Measurements from ENCODE around the gene CPAMD8. TPM values are rescaled to one million over a fixed set of nuclear protein-coding genes. Genes with fewer than 3 reads are reported as not detected.

The CPAMD8 gene
- total RNA-seq, 1 experiment from 2014 or later, result 0.34 TPM

- Histone ChIP-seq H3K36me3 (no peaks in the 10 kb centered on the region), H3K27me3 (replicated peaks) (no peaks in the 10 kb centered on the region), H3K4me3 (no peak overlapping the region), H3K4me1 (replicated peaks) (peaks cover 25% of the 10 kb centered on the region), H3K27ac (no peak overlapping the region), H3K9me3 (replicated peaks) (no peaks in the 10 kb centered on the region; the same call in 1 of the 2 replicates)
- DNase-seq (ENCODE audit: low read depth in 1 of 2, low spot score in 2 of 2), result no peak
These were observed 134.2 kb downstream of the CPAMD8 start for GRCh38 chr19:16892436-16892835.

- no peaks in the 10 kb centered on the region; the same call in 1 of the 2 replicates for H3K9me3 ChIP-seq (replicated peaks)
- no peak for DNase-seq (ENCODE audit: low read depth in 1 of 2, low spot score in 2 of 2)
- peaks cover 28% of the 10 kb centered on the region for H3K4me1 ChIP-seq (replicated peaks)
- H3K36me3 ChIP-seq, result no peaks in the 10 kb centered on the region
- H3K4me3 ChIP-seq, result no peak overlapping the region
- no peak overlapping the region for H3K27ac ChIP-seq
- H3K27me3 ChIP-seq (replicated peaks), result no peaks in the 10 kb centered on the region
These were observed 134.8 kb downstream of the CPAMD8 start for GRCh38 chr19:16891696-16892382.

GRCh38 chr19:16890461-16891184 is 136.0 kb downstream of the CPAMD8 start:
- no peaks in the 10 kb centered on the region for H3K9me3 ChIP-seq (replicated peaks)
- H3K27me3 ChIP-seq (replicated peaks), result no peaks in the 10 kb centered on the region
- no peak for DNase-seq (ENCODE audit: low read depth in 1 of 2, low spot score in 2 of 2)
- H3K27ac ChIP-seq, result no peak overlapping the region
- H3K36me3 ChIP-seq, result no peaks in the 10 kb centered on the region
- no peak overlapping the region for H3K4me3 ChIP-seq
- H3K4me1 ChIP-seq (replicated peaks), result peaks cover 29% of the 10 kb centered on the region

GRCh38 chr19:16889883-16890460 is 136.6 kb downstream of the CPAMD8 start:
- no peaks in the 10 kb centered on the region for H3K27me3 ChIP-seq (replicated peaks)
- H3K9me3 ChIP-seq (replicated peaks), result no peaks in the 10 kb centered on the region
- no peak for DNase-seq (ENCODE audit: low read depth in 1 of 2, low spot score in 2 of 2)
- peaks cover 31% of the 10 kb centered on the region for H3K4me1 ChIP-seq (replicated peaks)
- H3K4me3 ChIP-seq, result no peak overlapping the region
- H3K36me3 ChIP-seq, result no peaks in the 10 kb centered on the region
- H3K27ac ChIP-seq, result no peak overlapping the region

GRCh38 chr19:16889366-16889882 is 137.2 kb downstream of the CPAMD8 start:
- Histone ChIP-seq H3K4me1 (replicated peaks) (peaks cover 31% of the 10 kb centered on the region), H3K36me3 (no peaks in the 10 kb centered on the region), H3K9me3 (replicated peaks) (no peaks in the 10 kb centered on the region), H3K27me3 (replicated peaks) (no peaks in the 10 kb centered on the region), H3K4me3 (peak overlapping the region; percentile 19), H3K27ac (no peak overlapping the region)
- DNase-seq (ENCODE audit: low read depth in 1 of 2, low spot score in 2 of 2), result no peak

- Histone ChIP-seq H3K36me3 (no peaks in the 10 kb centered on the region), H3K4me1 (replicated peaks) (peaks cover 31% of the 10 kb centered on the region), H3K27me3 (replicated peaks) (no peaks in the 10 kb centered on the region), H3K4me3 (peak within 1 kb of the TSS; percentile 19), H3K27ac (peak within 1 kb of the TSS; percentile 42; the same call in 1 of the 2 replicates), H3K9me3 (replicated peaks) (peaks cover 3% of the 10 kb centered on the region; the same call in 1 of the 2 replicates)
- DNase-seq (ENCODE audit: low read depth in 1 of 2, low spot score in 2 of 2), result peak; percentile 37 to 61
These were observed 137.8 kb downstream of the CPAMD8 start, which contains the start of gene F2RL3 for GRCh38 chr19:16888629-16889365. Gene F2RL3 (plus strand): TSS chr19:16888999. CDS start chr19:16889190, 191 bp downstream.

GRCh38 chr19:16887353-16888265 is 139.0 kb downstream of the CPAMD8 start:
- Histone ChIP-seq H3K9me3 (replicated peaks) (peaks cover 8% of the 10 kb centered on the region), H3K4me3 (no peak overlapping the region), H3K4me1 (replicated peaks) (peaks cover 31% of the 10 kb centered on the region), H3K36me3 (no peaks in the 10 kb centered on the region), H3K27me3 (replicated peaks) (no peaks in the 10 kb centered on the region), H3K27ac (no peak overlapping the region)
- DNase-seq (ENCODE audit: low read depth in 1 of 2, low spot score in 2 of 2), result no peak

- Histone ChIP-seq H3K4me1 (replicated peaks) (peaks cover 31% of the 10 kb centered on the region), H3K27me3 (replicated peaks) (no peaks in the 10 kb centered on the region), H3K9me3 (replicated peaks) (peaks cover 16% of the 10 kb centered on the region), H3K27ac (no peak overlapping the region; the same call in 1 of the 2 replicates), H3K4me3 (no peak overlapping the region), H3K36me3 (no peaks in the 10 kb centered on the region; the same call in 1 of the 2 replicates)
- DNase-seq (ENCODE audit: low read depth in 1 of 2, low spot score in 2 of 2), result peak in 1 of 2 experiments; percentile 17
These were observed 140.2 kb downstream of the CPAMD8 start for GRCh38 chr19:16886305-16886880.

GRCh38 chr19:16885166-16885565 is 141.4 kb downstream of the CPAMD8 start:
- DNase-seq (ENCODE audit: low read depth in 1 of 2, low spot score in 2 of 2), result no peak
- H3K4me1 ChIP-seq (replicated peaks), result peaks cover 31% of the 10 kb centered on the region
- H3K4me3 ChIP-seq, result no peak overlapping the region

GRCh38 chr19:16883522-16883921 is 143.1 kb downstream of the CPAMD8 start:
- no peak for DNase-seq (ENCODE audit: low read depth in 1 of 2, low spot score in 2 of 2)
- H3K27ac ChIP-seq, result no peak overlapping the region
- no peak overlapping the region for H3K4me3 ChIP-seq
- peaks cover 19% of the 10 kb centered on the region for H3K36me3 ChIP-seq
- no peaks in the 10 kb centered on the region for H3K27me3 ChIP-seq (replicated peaks)
- H3K4me1 ChIP-seq (replicated peaks), result peaks cover 25% of the 10 kb centered on the region
- H3K9me3 ChIP-seq (replicated peaks), result peaks cover 21% of the 10 kb centered on the region

More at GRCh38 chr19:16885166-16885565, 141.4 kb downstream of the CPAMD8 start:
- Histone ChIP-seq H3K36me3 (peaks cover 3% of the 10 kb centered on the region), H3K9me3 (replicated peaks) (peaks cover 21% of the 10 kb centered on the region), H3K27me3 (replicated peaks) (no peaks in the 10 kb centered on the region), H3K27ac (no peak overlapping the region)

GRCh38 chr19:16882146-16882545 is 144.5 kb downstream of the CPAMD8 start:
- Histone ChIP-seq H3K4me3 (no peak overlapping the region), H3K9me3 (replicated peaks) (peaks cover 21% of the 10 kb centered on the region), H3K27me3 (replicated peaks) (no peaks in the 10 kb centered on the region), H3K36me3 (peaks cover 33% of the 10 kb centered on the region), H3K27ac (no peak overlapping the region), H3K4me1 (replicated peaks) (peaks cover 11% of the 10 kb centered on the region)
- DNase-seq (ENCODE audit: low read depth in 1 of 2, low spot score in 2 of 2), result no peak

GRCh38 chr19:16880884-16881554 is 145.6 kb downstream of the CPAMD8 start:
- Histone ChIP-seq H3K36me3 (peaks cover 45% of the 10 kb centered on the region), H3K27me3 (replicated peaks) (no peaks in the 10 kb centered on the region), H3K4me3 (no peak overlapping the region), H3K27ac (no peak overlapping the region), H3K4me1 (replicated peaks) (peaks cover 6% of the 10 kb centered on the region; the same call in 1 of the 2 replicates), H3K9me3 (replicated peaks) (peaks cover 21% of the 10 kb centered on the region)
- no peak for DNase-seq (ENCODE audit: low read depth in 1 of 2, low spot score in 2 of 2)

All from SJSA1 (cell line).